Smooth muscle cell (in vitro differentiated cells): ENCODE results near the gene THOC2. TPM values are rescaled to one million over a fixed set of nuclear protein-coding genes. Genes with fewer than 3 reads are reported as not detected.
"Not testable (repeated sequence)": the region's sequence is repeated elsewhere in the genome, so short reads cannot be mapped to it uniquely, and the experiment has no call there.

ENCODE experiments used
- DNase-seq: peaks from one replicate; lab custom pipeline; 2025; ENCODE audit not compliant: unreplicated experiment; lab: John Stamatoyannopoulos, UW
- H2AFZ ChIP-seq: fragments of 200-600 bp; sonication (generic); 2 replicates; pipeline ENCODE4 v1.6.0; 2016; ENCODE audit warnings: antibody characterized with exemption, low read depth, mild to moderate bottlenecking
- H3F3A ChIP-seq: fragments of 200-600 bp; sonication (generic); 2 replicates; pipeline ENCODE4 v1.6.0; 2017; ENCODE audit warnings: antibody characterized with exemption, low read depth
- H3K27ac ChIP-seq: fragments of 200-600 bp; sonication (generic); 2 replicates; pipeline ENCODE4 v1.5.1; 2016; ENCODE audit warnings: low read depth, mild to moderate bottlenecking
- H3K27me3 ChIP-seq: fragments of 200-600 bp; sonication (generic); 2 replicates; pipeline ENCODE4 v1.6.1; 2016; ENCODE audit warnings: low read depth, mild to moderate bottlenecking
- H3K36me3 ChIP-seq: fragments of 200-600 bp; sonication (generic); 2 replicates; pipeline ENCODE4 v1.5.1; 2016; ENCODE audit warnings: low read depth
- H3K4me1 ChIP-seq: fragments of 200-600 bp; sonication (generic); 2 replicates; pipeline ENCODE4 v1.5.1; 2016; ENCODE audit warnings: low read depth
- H3K4me2 ChIP-seq: fragments of 200-600 bp; sonication (generic); 2 replicates; pipeline ENCODE4 v1.6.0; 2016; ENCODE audit warnings: mild to moderate bottlenecking
- H3K4me3 ChIP-seq: fragments of 200-600 bp; sonication (generic); 2 replicates; pipeline ENCODE4 v1.5.1; 2016; ENCODE audit warnings: mild to moderate bottlenecking
- H3K79me2 ChIP-seq: fragments of 200-600 bp; sonication (generic); 2 replicates; pipeline ENCODE4 v1.6.0; 2016; ENCODE audit warnings: low read depth, mild to moderate bottlenecking
- H3K9ac ChIP-seq: fragments of 200-600 bp; sonication (generic); 2 replicates; pipeline ENCODE4 v1.6.0; 2016; ENCODE audit warnings: low read depth
- H3K9me3 ChIP-seq: fragments of 200-600 bp; sonication (generic); replicated peaks from 2 replicates; pipeline ENCODE4 v1.5.1; 2016; ENCODE audit warnings: low read depth
- H4K20me1 ChIP-seq: fragments of 200-600 bp; sonication (generic); 2 replicates; pipeline ENCODE4 v1.6.0; 2016; ENCODE audit warnings: low read depth
- WGBS: methylation state at CpG from one replicate; pipeline ENCODE4 v1.1.7; 2016; ENCODE audit warnings: low lambda C conversion rate; 5-methylcytosine and 5-hydroxymethylcytosine counted together
- polyA plus RNA-seq: library from polyadenylated mRNA; unstranded; fragments of >200 nt; fragmentation: Nextera tagmentation; extraction: Ambion mirVana; gene quantifications from 2 replicates; pipeline ENCODE4 v1.2.1, GENCODE V29; 2016
- total RNA-seq: library from RNA; depleted of rRNA; stranded (reverse); fragments of >200 nt; gene quantifications from 2 replicates; pipeline ENCODE4 v1.2.3, GENCODE V29; 2014
- TF ChIP-seq, protein P1 (sequence below): fragments of 200-600 bp; sonication (generic); IDR thresholded peaks from 2 replicates; pipeline ENCODE4 v1.5.1; 2017; ENCODE audit warnings: borderline replicate concordance, mild to moderate bottlenecking, antibody characterized with exemption; ENCODE audit not compliant: insufficient read depth, poor library complexity, severe bottlenecking

Gene THOC2
- total and polyA plus RNA-seq, 2 experiments from 2014 or later: 56.8 to 115 TPM

DNA sequence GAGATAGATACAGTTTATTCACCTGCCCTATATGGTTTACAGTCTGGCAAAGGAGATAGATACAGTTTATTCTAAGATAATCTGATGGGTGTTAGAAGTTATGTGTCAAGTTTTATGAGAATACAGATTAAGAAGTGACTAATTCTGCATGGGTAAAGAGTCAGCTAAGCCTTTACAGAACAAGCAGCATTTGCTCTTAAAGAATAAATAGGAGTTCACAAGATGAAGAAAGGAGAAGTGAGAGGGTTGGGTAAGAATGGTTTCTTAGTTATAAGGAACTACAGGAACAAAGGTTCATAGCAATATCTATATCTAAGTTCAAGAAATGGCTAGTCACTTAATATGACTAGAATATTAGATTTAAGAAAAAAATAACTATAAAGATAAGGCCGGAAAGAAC lies 47.6 kb downstream of the THOC2 start:
- Histone ChIP-seq H4K20me1 (no peaks in the 10 kb centered on the region), H3K79me2 (no peaks in the 10 kb centered on the region), H3K36me3 (peaks cover 7% of the 10 kb centered on the region), H3K27ac (no peak overlapping the region), H2AFZ (no peak overlapping the region), H3K4me1 (no peaks in the 10 kb centered on the region), H3F3A (no peaks in the 10 kb centered on the region), H3K9ac (no peak overlapping the region), H3K4me3 (no peak overlapping the region), H3K27me3 (no peaks in the 10 kb centered on the region), H3K4me2 (no peak overlapping the region), H3K9me3 (no peaks in the 10 kb centered on the region)
- TF ChIP-seq, protein P1, sequence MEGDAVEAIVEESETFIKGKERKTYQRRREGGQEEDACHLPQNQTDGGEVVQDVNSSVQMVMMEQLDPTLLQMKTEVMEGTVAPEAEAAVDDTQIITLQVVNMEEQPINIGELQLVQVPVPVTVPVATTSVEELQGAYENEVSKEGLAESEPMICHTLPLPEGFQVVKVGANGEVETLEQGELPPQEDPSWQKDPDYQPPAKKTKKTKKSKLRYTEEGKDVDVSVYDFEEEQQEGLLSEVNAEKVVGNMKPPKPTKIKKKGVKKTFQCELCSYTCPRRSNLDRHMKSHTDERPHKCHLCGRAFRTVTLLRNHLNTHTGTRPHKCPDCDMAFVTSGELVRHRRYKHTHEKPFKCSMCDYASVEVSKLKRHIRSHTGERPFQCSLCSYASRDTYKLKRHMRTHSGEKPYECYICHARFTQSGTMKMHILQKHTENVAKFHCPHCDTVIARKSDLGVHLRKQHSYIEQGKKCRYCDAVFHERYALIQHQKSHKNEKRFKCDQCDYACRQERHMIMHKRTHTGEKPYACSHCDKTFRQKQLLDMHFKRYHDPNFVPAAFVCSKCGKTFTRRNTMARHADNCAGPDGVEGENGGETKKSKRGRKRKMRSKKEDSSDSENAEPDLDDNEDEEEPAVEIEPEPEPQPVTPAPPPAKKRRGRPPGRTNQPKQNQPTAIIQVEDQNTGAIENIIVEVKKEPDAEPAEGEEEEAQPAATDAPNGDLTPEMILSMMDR: no peak
- 77% methylated on average over 1 of the region's 1 CpG for WGBS
- no peak for DNase-seq

DNA sequence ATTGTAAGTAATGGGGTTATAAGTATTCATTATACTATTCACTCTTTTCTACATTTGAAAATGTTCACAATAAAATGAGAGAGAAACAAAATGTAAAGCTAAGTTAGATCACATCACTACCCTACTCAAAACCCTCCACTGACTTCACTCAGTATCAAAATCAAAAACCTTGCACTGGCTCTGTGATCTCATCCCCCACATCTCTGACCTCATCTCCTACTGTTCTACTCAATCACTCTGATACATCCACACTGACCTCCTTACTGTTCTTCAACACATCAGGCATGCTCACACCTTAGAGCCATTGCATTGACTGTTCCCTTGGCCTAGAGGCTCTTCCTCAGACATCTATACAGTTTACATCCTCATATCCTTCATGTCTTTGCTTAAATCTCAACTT lies 50.7 kb downstream of the THOC2 start:
- H3K79me2 ChIP-seq: no peaks in the 10 kb centered on the region
- H3K36me3 ChIP-seq: peaks cover 7% of the 10 kb centered on the region
- no peak overlapping the region for H2AFZ ChIP-seq
- TF ChIP-seq, protein P1: no peak
- H3F3A ChIP-seq: no peaks in the 10 kb centered on the region
- no peaks in the 10 kb centered on the region for H3K4me1 ChIP-seq
- no peaks in the 10 kb centered on the region for H3K9me3 ChIP-seq
- H3K9ac ChIP-seq: no peak overlapping the region
- no peaks in the 10 kb centered on the region for H3K27me3 ChIP-seq
- no peak overlapping the region for H3K4me3 ChIP-seq
- no peak overlapping the region for H3K27ac ChIP-seq
- no peaks in the 10 kb centered on the region for H4K20me1 ChIP-seq
- no peak for DNase-seq
- no peak overlapping the region for H3K4me2 ChIP-seq

- H2AFZ ChIP-seq, H3K9me3 ChIP-seq, H3K27me3 ChIP-seq, H3K4me3 ChIP-seq, H3K9ac ChIP-seq, H3K36me3 ChIP-seq, H4K20me1 ChIP-seq, H3K4me1 ChIP-seq, H3K79me2 ChIP-seq, H3F3A ChIP-seq, H3K4me2 ChIP-seq, DNase-seq, H3K27ac ChIP-seq: not testable (repeated sequence)
- 86% methylated on average over 15 of the region's 15 CpGs for WGBS
These were observed 53.0 kb downstream of the THOC2 start for GRCh38 chrX:123679733-123680460.

- Histone ChIP-seq H3K36me3 (no peaks in the 10 kb centered on the region), H3K9me3 (no peaks in the 10 kb centered on the region), H3K79me2 (no peaks in the 10 kb centered on the region), H3K4me3 (no peak overlapping the region), H3F3A (no peaks in the 10 kb centered on the region), H3K27ac (no peak overlapping the region), H3K9ac (no peak overlapping the region), H3K4me2 (no peak overlapping the region), H4K20me1 (no peaks in the 10 kb centered on the region), H3K4me1 (no peaks in the 10 kb centered on the region), H3K27me3 (no peaks in the 10 kb centered on the region), H2AFZ (no peak overlapping the region)
- 68% methylated on average over 2 of the region's 2 CpGs for WGBS
- TF ChIP-seq, protein P1: no peak
- no peak for DNase-seq
These were observed 57.7 kb downstream of the THOC2 start for GRCh38 chrX:123675154-123675553.
